Measurements from ENCODE around the gene MYADM.

Gene MYADM, protein sequence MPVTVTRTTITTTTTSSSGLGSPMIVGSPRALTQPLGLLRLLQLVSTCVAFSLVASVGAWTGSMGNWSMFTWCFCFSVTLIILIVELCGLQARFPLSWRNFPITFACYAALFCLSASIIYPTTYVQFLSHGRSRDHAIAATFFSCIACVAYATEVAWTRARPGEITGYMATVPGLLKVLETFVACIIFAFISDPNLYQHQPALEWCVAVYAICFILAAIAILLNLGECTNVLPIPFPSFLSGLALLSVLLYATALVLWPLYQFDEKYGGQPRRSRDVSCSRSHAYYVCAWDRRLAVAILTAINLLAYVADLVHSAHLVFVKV

DNA sequence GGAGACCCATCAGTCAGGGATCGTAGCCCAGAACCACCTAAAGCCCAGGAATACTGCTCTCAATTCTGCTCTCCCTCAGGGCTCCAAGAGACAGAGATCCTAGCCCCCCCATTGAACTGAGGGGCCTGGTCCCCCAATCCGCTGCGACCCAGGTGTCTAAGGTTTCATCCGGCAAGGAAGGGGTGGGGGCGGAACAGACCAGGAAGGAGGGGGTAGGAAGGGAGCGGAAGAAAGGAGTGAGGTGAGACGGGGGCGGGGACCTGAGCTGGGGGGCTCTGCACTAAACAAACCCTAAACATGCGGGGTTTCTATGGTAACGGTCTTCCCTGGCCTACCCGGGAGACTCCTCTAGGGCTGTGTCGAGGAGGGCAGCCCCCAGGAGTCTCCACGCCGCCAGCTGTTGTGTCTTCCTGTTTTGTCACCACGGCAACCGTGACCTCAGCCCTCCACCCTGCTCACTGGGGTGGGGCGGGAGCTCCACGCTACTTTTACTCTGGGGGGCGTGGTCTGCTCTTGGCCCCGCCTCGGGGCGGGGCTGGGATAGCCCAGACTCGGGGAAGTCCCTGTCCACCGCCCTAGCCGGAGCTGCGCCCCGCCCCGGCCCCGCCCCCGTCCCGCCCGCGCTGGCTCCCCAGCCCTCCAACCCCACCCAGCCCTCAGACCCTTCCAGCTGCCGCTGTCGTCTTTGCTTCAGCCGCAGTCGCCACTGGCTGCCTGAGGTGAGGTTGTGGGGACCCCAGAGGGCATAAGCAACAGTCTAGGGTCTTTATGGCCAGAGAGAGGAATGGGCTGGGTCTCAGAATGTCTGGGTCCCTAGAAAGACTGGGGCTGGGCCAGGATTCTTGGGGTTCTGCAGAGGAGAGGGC, at the start of gene MYADM:
TSS of gene MYADM (plus strand) at position 659 of the 866 bp plus-strand sequence. CDS start 5,647 bp downstream, outside the sequence.
- TF ChIP-seq, protein P1, sequence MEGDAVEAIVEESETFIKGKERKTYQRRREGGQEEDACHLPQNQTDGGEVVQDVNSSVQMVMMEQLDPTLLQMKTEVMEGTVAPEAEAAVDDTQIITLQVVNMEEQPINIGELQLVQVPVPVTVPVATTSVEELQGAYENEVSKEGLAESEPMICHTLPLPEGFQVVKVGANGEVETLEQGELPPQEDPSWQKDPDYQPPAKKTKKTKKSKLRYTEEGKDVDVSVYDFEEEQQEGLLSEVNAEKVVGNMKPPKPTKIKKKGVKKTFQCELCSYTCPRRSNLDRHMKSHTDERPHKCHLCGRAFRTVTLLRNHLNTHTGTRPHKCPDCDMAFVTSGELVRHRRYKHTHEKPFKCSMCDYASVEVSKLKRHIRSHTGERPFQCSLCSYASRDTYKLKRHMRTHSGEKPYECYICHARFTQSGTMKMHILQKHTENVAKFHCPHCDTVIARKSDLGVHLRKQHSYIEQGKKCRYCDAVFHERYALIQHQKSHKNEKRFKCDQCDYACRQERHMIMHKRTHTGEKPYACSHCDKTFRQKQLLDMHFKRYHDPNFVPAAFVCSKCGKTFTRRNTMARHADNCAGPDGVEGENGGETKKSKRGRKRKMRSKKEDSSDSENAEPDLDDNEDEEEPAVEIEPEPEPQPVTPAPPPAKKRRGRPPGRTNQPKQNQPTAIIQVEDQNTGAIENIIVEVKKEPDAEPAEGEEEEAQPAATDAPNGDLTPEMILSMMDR (IDR thresholded peaks at IDR 0.05; ENCODE audit: low read depth, low read length): no peak
- peak within 1 kb of the TSS; percentile 98 for H3K4me3 ChIP-seq (ENCODE audit: low read depth, low read length)

DNA sequence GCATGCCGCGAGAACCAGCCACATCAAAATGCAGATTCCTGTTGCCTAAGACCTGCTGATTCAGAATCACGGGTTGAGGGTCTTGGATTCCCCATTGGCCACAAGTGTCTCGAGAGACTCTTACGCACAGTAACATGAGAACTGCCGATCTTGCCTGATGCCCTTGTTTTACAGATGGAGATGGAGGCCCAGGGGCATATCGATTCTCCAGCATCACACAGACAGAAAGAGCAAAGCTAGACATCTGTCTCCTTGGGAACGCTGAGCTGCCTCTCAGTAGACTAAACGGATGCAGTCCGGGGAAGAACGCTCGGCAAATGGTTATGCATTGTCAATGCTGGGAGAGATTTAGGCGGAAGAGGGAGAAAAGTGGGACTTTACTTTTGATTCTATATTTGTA, 48.9 kb upstream of the MYADM start:
- TF ChIP-seq, protein P1 (IDR thresholded peaks at IDR 0.05; ENCODE audit: low read depth, low read length): no peak
- no peak overlapping the region for H3K4me3 ChIP-seq (ENCODE audit: low read depth, low read length)

DNA sequence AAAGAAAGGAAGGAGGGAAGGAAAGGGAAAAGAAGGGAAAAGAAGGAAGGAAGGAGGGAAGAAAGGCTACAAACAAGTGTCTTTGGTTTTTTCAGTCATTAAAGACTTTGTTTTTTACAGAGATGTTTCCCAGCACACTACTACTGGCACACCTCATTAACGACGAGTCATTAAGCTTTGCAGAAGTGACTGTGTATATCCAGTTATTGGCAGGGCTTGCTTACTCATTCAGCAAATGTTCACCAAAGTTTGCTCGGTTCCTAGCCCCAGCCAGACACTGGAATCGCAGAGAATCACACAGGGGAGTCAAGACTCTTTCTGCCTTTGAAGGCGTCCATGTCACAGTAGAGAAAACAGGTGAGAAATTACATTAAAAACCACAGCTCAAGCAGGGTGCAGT, 47.8 kb upstream of the MYADM start:
- H3K4me3 ChIP-seq (ENCODE audit: low read depth, low read length): no peak overlapping the region
- TF ChIP-seq, protein P1 (IDR thresholded peaks at IDR 0.05; ENCODE audit: low read depth, low read length): no peak

DNA sequence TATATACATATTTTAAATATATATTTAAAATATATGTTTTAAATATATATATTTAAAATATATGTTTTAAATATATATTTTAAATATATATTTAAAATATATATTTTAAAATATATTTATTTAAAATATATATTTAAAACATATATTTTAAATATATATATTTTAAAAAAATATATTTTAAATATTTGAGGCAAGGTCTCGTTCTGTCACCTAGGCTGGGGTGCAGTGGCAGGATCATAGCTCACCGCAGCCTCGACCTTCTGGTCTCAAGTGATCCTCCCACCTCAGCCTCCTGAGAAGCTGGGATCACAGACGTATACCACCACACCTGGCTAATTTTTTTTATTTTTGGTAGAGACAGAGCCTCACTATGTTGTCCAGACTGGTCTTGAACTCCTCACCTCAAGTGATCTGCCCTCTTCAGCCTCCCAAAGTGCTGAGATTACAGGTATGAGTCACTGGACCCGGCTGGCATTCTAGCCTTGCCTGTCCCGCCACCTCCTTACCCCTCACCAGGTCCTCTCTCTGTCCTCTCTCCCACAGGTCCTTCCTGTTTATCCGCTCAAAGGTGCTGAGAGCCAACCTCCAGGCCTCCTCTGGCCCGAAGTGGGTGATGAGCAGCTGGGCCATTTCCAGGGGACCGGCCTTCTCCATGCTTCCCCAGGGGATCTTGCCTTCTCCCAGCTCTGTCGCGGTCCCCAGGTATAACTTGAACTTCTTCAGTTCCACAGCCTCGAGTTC, 44.1 kb upstream of the MYADM start:
- TF ChIP-seq, protein P1 (IDR thresholded peaks at IDR 0.05; ENCODE audit: low read depth, low read length): no peak
- no peak overlapping the region for H3K4me3 ChIP-seq (ENCODE audit: low read depth, low read length)

DNA sequence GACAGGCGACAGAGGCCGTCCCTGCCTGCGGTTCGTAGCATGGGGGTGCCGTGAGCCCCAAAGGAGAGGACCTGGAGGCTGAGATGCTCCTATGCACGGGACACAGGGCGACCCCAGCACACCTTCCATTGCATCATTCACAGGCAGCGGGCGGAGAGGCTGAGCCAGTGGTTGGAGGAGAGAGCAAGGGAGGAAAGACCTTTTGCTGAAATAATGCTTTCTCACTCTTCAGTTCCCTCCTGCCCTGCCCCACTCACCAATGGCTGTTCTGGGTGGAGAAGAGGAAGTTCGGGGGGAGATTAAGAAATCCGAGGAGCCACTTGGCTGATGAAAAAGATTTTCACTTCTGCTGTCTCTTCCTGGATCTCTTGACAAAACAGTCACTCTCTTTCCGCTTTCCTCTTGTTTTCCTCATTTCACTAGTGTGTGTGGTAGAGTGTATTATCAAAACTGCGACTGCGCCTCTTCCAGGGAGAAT, 43.5 kb upstream of the MYADM start, which contains the start of gene NLRP12:
TSS of gene NLRP12 (minus strand) at position 181 of the 478 bp plus-strand sequence. CDS start at position 41, 140 bp downstream.
- H3K4me3 ChIP-seq (ENCODE audit: low read depth, low read length): no peak within 1 kb of the TSS
- TF ChIP-seq, protein P1 (IDR thresholded peaks at IDR 0.05; ENCODE audit: low read depth, low read length): no peak

DNA sequence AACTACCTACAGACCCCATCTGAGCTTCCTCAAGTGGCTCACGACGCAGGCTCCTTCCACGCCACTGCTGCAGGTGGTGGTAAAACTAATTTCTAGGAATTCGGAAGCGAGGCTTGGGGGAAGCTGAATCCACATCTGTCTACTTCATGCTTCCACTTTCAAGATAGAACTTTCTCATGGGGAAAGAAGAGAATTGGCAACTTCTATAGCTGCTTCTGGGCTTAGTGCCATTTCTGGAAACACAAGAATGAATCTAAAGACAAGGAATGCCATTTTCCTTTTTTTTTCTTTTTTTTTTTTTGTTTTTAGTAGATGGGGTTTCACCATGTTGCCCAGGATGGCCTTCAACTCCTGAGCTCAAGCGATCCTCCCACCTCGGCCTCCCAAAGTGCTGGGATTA, 40.8 kb upstream of the MYADM start:
- no peak overlapping the region for H3K4me3 ChIP-seq (ENCODE audit: low read depth, low read length)
- TF ChIP-seq, protein P1 (IDR thresholded peaks at IDR 0.05; ENCODE audit: low read depth, low read length): no peak

Data from WI38 (cell line).